Limb (tissue), 2 donors: Measurements from ENCODE around the gene EPSTI1.
"Not testable (repeated sequence)": the region's sequence is repeated elsewhere in the genome, so short reads cannot be mapped to it uniquely, and the experiment has no call there.

Experiments used
- DNase-seq, 2 donors: peaks; one replicate each; pipeline ENCODE4 v3.0.0-alpha.2; 2016; ENCODE audit errors: extremely low spot score in 2 of 2

The EPSTI1 gene

DNA sequence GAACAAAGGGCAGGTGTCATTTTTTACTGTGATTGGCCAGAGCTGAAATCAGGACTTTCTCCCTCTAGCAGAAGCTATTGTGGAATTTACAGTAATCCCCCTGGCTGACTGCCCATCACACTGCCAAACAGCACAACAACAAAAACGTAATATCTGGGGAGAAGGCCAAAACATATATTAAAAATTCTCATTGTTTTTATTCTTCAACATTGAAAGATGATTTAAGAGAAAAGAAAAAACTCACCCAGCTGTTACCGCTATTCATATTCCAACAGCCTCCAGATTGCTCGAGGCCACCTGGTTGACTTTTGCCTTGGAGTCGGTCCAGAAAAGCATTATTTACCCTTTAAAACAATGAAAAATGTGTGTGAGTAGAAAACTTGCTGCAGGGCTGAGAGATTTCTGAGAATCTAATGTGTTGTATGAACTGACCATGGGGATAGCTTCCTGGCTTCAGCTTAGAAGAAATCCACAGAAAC lies 97.2 kb downstream of the EPSTI1 start:
- DNase-seq: peak; percentile 60 to 89

GRCh38 chr13:42893214-42893671 lies 98.8 kb downstream of the EPSTI1 start:
- no peak for DNase-seq

GRCh38 chr13:42892760-42893159 lies 99.3 kb downstream of the EPSTI1 start:
- no peak for DNase-seq

DNA sequence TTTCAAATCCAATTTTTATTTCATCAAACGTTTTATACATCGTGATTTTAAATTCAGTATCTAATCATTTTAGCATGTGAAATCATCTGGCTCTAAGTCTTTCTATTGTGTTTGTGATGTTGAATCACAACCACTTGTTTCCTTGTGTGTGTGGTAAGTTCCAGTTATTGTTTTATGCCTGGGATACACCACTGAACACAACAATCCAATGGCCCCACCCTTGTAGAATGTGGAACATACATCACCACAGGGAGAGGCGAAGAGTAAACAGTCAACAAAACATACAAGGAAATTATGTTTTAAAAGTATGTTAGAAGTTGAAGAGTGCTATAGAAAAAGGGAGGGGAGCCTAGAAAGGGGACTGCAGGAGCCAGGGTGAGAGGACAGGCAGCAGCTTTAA lies 100.5 kb downstream of the EPSTI1 start:
- DNase-seq: no peak

GRCh38 chr13:42885325-42885724 lies 106.7 kb downstream of the EPSTI1 start:
- DNase-seq: no peak

DNA sequence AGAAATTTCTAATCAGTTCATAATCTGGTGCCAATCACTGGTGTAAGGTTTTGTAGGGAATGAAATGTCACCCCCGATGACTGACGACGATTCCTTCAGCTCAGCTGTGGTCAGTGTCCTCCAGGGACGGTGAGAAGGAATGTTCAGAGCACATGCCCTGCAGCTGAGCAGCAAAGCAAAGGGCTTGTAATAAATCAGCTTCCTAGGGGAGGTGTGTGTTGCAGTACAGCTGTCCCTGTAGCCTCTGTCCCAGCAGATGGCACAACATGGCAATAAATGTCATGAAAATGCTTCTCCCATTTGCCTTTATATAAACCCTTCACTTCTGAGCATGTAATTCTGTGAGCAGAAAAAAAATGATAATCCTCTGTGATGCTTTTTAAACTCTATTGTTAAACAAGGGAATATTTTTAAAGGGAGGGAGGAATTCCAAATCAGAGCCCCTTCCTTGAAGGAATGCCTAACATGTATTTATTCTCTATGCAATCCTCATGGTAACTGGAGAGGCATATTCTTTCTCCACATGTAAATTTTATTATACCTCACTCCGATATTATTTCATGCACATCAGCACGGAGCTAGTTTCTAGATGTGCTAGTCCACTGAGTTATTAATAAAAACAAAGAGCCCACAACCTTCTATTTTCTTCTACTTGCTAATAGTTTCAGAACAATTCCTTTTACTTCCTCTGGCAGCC lies 108.1 kb downstream of the EPSTI1 start:
- DNase-seq: peak; percentile 61 to 80

DNA sequence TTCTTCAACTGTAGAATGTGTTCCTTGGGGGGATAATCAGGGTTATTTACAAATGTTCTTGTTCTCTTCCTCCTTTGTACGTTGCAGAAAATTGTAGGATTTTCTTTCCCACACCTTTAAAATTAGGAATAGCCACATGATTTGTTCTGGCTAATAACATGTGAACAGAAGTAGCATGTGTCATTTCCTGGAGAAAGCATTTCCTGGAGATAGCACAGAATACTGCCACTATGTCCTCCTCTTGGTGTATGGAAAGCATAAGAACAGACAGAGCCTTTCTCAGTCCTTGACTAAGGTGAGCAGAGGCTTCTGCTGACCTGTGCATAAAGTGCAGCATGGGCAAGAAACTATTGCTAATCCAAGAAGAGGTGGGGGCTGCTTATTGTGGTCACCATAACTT lies 108.9 kb downstream of the EPSTI1 start:
- no peak for DNase-seq

DNA sequence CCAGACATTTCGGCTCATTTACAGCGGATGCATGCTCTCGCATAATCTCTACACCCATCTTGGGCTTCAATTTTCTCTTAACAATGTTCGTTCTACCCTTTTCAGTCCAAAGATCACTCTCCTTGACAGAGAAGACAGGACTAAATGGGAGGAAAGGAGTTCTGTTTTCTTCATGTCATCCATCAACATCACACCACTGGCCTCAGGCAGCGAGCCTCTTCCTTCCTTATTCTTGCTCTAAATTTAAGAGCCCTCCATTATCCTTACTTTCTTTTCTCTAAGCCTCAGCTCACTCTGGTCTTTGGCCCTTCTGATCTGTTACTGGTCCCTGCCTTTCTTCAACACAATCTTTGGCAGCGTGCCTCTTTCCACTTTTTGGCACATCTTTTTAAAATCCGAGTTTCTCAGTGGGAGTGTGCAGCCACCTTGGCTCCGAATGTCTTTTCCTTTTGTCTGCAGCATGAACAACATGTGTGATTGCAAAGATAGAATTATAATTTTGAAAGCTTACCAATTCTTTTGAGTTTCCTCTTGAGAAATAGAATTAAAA lies 111.9 kb downstream of the EPSTI1 start:
- no peak for DNase-seq

GRCh38 chr13:42878721-42879120 lies 113.3 kb downstream of the EPSTI1 start:
- no peak for DNase-seq

- no peak for DNase-seq
Measured at GRCh38 chr13:42876887-42877545, 115.0 kb downstream of the EPSTI1 start.

GRCh38 chr13:42876270-42876714 lies 115.7 kb downstream of the EPSTI1 start:
- DNase-seq: no peak

DNA sequence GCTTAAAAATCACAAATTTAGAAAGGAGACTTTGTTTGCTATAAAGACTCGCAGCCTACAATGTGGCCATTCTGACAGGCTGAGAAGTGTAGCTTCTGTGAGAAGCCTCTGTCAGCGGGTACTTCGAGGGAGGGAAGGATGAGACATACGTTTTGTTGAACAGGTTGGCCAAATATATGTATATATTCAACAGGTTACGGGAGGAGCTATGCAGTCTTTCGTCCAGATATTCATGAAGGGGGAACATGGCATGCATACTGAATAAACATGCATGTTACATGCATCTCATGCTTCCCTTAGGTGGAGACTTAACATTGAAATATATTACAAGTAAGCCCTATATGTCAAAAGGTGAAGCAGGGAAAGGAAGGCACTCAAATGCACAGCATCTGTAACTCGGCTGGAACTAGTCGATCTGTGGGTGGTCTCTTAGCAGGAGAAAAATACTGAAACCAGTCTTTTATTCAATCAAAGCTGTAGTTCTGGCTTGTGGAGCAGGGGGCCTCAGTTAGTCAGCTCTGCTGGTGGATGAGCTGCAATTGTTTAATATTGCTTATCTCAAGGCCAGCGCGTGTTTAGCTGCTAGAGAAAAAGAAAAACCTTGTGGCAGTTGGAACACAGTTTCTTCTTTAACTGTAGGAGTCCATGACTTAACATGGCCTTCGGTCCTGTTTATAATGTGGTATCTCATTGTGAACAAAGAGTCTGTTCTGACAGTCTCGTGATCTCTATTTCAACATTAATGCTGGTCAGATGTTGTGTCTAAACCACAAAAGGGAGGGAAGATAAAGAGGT lies 116.4 kb downstream of the EPSTI1 start:
- DNase-seq: peak; percentile 48 to 62

DNA sequence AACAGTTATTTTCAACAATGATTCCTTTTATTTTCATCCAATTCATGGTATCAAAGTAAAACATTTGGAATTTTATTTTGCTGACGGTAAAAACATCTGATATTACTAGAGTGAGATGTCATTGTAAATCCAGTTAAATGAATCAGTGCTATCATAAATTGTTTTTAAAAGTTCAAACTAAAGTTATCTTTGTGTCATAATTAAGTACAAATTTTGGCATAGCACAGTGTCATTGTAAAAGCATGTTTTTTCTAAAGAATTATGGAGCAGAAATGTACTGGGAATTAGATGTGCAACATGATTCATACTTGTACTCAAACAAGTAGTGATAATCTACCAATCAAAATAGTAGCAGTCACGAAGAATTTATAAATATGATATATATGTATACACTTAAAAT lies 117.8 kb downstream of the EPSTI1 start:
- DNase-seq: no peak

DNA sequence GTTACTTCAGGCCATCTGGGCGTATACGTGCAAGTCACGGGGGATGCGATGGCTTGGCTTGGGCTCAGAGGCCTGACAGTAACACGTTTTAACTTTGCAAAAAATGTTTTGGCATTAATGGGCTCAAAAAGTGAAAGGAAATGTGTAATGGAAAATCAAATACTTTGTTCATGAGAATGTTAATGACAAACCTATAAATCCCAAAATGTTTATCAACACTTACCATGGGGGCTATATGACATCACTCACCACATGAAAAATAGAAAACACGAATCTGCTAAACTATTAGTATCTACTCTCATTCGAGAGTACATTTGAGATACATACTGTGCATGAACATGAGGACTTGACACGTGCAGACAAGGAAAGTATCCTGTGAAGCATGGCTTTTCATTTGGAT lies 119.0 kb downstream of the EPSTI1 start:
- no peak for DNase-seq

DNA sequence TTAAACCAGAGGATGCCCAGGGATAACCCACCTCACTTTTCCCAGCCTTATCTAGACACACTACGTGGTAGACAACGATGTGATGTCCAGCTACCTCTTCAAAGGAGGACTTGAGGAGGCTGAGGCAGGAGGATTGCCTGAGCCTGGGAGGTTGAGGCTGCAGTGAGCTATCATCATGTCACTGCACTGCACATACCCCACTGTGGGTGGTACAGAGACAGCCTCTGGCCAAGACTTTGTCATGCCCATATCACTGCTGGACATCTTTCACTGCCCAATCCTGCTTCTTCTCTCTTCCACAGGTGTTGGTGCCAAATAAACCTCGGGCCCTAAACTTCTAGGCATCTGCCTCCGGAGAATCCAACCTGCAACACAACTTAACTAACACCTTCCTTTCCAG lies 124.8 kb downstream of the EPSTI1 start:
- no peak for DNase-seq

DNA sequence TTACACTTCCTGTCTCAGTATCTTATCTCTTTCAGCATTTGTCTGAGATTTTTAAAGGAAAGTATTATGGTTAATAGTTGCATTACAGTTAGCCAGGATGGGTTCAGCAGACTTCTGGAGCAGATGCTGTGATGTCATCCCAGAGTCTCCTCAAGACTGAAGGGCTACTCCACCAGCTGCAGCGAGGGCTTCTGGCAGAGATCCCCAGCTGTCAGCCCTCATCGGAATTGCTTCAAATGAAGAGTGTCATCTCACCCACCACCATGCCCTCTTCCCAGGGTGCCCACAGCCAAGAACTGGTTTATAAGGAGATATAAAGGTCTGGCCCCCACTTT lies 126.3 kb downstream of the EPSTI1 start:
- DNase-seq: no peak

- no peak for DNase-seq
Measured at GRCh38 chr13:42864952-42865767, 126.9 kb downstream of the EPSTI1 start.

GRCh38 chr13:42862370-42862769 lies 129.7 kb downstream of the EPSTI1 start:
- DNase-seq: not testable (repeated sequence)

DNA sequence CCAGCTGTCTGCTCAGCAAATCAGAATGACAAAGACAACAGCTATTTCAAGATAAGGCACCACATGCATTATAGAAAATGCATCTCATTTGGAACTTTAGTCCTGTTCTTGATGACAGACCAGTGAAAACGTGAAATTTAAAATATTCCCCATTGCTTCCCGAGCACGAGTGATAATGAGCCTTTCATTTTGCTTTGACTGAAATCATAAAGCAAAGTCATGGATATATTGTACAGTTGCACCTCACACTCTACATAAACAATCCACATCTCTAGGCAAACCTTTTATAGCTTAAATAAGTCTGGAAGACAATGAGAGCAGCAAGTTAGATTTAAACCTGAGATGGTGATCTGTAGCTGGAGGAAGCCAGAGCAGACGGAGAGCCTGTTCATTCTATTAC lies 131.6 kb downstream of the EPSTI1 start:
- no peak for DNase-seq

GRCh38 chr13:42859760-42860159 lies 132.3 kb downstream of the EPSTI1 start:
- no peak for DNase-seq

- DNase-seq: no peak
Measured at GRCh38 chr13:42855410-42855809, 136.6 kb downstream of the EPSTI1 start.
